HG02588 (cell line): Measurements from ENCODE around the gene ADAMTS17.

Source experiments
- ATAC-seq: cut with Tn5 transposase; IDR thresholded peaks from one replicate; pipeline ENCODE4 v1.9.1; 2021; ENCODE audit warnings: mild to moderate bottlenecking, moderate library complexity; ENCODE audit not compliant: unreplicated experiment

The ADAMTS17 gene

DNA sequence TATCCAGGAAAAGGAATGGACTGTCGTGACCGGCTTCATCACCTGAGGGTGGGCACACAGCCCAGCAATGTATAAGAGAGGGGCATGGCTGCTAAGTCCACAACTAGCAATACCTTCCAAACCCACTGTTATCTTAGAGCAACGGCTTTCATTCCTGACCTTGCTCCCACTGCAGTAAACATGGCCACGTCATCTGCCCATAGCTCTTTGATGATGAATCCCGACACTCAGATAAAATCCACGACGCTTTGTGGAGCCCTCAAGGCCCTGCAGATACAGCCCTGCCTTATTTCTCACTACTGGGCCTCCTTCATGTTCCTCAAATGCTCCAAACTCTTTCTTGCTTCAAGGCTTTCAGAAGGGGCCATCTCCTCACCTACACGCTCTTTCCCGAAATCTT, 114.0 kb downstream of the ADAMTS17 start:
- no peak for ATAC-seq

DNA sequence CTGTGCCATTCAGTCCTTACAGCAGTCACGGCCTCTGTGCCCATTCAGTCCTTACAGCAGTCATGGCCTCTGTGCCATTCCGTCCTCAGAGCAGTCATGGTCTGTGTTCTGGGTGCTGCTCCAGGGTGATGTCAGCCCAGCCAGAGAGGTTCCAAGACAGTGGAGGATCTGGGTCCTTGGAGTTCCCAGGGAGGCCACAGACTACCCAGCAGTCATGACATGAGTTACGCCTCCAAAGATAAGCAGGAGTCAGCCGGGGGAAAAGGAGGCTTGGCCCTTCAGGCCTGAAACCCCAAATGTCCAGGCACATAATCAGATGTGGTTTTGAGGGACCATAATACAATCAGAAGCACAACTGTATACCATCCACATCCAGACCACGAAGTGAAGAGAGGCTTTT, 115.7 kb downstream of the ADAMTS17 start:
- ATAC-seq, result no peak

DNA sequence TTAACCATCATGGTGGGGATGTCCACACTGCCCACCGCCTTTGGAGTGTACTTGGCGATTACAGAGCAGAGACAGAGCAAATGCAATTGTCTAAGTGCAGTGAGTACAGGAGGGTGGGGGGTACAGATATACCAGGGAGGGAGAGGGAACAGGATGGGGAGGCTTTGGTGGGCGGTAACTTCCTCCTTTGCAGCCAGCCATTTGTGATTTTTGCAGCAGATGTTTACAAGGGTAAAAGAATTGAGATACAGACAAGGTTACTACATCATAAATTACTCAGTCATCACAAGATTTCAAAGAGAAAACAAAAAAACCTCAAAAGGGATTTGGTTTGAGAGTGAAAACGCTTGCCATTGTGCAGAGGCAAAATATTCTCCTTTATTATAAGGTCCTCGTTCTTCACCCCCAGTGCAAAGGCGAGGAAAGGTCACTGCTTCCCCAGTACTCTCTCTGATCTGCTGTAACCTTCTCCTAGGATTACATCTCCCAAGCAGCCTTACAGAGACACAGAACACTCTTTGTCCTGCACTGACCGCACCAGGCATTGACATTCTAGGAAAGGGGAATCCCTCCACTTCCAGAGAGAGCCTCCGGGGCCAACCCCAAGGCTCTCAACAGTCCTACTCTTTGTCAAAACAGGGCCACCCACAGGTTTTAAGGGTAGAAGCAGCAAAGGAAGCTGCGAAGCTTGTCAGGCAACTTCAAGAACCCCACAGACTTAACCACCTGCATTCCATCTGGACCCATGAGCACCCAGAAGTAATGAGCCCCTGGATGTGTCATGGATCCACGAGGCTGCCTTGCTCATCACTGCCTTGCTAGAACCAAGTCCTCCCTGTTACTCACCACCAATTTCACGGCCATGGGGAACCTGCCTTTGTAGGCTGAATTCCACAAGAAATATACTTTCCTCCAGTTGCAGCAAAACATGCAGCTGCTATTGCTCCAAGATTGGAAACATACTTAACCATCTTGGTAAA, 117.3 kb downstream of the ADAMTS17 start:
- no peak for ATAC-seq

DNA sequence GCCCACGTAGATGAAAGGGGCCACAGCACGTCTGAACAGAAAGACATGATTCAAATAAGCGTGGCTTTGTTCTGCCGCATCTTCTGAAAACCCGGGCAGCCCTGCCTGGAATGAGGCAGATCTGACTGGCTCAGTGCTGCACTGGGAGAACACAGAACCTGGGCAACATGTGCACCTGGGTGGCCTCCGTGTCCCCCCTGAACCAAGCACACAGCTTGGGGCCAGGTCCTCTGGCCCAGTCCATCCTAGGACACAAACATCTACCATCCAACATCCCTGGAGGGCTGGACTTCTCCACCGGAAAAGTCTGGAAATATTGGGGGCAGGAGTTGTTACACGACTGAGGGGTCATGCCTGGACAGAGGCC, 119.4 kb downstream of the ADAMTS17 start:
- no peak for ATAC-seq

DNA sequence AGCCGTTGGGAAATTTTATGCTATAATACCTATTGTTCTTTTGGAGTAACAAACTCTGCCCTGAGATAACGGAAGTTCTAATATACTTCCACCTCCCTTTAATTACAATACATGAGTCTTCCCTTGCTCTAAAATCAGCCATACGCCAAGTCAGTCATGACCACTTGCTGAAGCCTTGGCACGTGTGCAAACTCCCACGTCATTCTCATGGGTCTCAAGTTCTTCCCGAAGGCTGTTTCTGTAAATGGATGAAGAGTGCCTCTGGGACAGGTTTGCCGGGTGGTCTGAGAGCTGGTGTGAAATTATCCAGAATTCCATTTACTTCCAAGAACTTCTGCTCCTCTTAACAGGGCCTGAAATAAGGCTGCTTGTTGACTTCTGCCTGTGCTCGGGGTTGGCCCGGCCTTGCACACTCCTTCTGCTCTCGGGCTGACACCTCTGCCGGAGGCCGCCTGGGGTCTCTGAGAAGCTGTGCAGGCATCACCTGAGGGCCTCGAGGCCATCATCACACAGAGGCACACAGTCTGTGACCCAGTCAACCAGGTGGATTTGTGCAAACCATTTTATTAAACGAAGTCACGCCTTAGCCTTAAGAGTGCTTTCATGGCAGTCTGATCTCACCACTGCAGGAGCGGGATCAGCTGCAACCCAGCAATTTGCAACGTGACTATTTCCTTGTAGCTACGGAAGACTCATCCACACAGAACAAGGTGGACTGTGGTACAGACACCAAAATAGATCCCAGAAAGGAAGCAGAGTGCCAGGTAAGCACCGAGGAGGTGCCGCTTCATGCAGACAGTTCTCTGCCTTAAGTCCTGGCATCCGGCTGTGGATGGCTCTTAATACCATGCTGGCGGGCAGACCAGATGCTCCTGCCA, 120.1 kb downstream of the ADAMTS17 start:
- no peak for ATAC-seq

DNA sequence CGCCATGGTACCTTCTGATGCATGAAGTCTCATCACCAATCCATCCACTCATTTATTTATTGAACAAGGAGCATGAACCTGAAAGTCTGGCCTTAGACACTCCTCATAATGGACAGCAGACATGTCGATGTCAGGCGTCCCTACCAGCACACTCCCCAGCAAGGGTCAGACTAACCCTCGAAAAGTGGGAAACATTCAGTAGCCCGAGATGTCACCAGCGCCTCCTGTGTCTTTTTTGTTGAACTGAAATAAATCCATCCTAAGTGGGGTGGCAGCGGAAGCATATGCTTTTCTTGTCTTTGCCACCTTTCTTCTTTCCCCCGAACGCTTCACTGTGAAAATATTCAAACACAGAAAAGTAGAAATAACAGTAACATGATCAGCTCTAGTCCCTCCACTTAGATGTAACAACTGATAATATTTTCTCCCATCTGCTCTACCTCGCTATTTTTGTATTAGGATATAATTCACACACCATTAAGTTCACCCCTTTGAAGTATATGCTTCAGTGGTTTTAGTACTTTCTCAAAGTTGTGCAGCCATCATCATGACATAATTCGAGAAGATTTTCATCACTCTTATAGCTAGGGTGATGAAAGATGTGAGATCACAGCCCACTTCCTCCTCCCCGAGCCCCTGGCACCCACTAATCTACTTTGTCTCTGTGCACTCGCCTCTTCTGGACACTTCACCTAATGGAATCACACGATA, 121.6 kb downstream of the ADAMTS17 start:
- no peak for ATAC-seq

DNA sequence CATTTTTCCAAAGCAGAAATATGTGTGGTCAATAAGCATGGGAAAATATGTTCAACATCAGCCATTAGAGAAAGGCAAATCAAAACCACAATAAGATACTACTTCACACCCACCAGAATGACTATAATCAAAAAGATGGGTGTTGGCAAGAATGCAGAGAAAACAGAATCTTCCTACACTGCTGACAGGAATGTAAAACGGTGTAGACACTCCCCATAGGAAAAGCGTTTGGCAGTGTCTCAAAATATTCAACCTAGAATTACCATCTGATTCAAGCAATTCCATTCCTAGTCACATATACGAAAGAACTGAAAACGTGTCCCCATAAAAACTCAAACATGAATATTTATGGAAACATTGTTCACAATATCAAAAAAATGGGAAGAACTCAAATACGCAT, 123.3 kb downstream of the ADAMTS17 start:
- no peak for ATAC-seq

DNA sequence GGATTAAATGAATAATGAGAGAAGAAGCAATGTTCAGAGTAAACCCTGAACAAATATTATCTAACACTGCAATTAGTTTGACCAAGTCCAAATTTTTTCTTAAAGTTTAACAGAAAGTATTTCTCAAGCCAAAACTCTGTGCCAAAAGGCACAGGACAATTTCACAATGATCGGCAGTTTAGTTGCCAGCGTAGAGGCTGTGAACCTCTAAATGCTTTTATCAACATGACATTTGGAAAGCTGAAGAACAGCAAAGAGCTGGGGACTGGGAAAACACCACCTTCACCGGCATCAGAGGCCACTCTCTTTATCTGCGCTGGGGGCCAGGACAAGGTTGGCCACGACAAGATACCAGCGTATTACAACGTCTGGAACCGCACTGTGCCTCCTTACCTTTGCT, 125.6 kb downstream of the ADAMTS17 start:
- ATAC-seq, result no peak

DNA sequence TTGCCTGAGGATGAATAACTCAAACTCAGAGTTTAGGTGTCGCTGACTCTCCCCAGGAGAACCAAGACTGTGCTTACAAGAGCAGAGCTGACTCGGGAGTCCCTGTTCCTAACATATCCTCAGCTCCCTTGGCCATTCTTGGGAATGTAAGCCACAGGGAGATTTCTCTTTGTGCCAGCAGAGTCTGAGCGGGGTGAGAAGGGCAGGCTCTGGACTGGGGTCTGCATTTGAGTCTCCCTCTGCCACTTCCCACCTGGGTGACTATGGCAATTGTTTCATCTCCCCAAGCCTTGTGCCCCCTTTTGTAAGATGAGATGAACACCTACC, 126.0 kb downstream of the ADAMTS17 start:
- ATAC-seq, result no peak

DNA sequence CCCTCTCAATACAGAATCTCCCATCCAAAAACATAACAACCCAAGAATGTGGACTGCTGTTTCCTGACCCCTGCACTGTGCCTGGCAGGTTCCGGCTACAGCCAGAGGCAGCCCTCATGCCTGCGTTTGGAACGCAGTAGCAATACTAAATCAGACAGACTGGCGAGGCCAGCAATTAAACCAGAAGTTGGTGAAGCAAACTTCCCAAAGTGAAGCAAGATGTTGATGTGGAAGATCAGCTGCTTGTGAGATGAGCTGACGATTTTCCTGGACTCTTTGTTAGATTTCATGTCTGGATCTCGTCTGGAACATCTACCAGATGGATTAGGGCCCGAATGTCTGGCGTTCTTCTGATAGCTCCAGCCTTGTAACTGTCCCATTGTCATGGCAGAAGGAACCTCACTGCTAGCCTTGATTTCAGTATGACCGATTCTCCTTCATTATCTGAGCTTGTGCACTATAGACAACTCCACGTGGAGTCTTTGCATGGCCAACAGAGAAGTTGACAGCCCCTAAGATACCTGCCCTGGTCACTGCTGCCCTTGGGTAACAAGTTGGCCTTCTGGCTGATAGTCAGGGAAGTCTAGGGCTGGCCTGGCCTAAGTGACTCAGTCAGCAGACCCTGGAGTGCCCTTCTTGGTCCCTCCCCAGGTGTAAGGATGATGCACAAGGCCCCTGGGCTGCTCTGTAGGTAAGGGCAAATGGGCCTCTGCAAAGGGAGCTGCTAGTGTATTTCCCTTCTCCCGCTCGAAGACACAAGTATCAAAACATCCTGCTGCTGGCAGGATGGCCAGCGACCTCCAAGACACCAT, 126.5 kb downstream of the ADAMTS17 start:
- ATAC-seq, result no peak

DNA sequence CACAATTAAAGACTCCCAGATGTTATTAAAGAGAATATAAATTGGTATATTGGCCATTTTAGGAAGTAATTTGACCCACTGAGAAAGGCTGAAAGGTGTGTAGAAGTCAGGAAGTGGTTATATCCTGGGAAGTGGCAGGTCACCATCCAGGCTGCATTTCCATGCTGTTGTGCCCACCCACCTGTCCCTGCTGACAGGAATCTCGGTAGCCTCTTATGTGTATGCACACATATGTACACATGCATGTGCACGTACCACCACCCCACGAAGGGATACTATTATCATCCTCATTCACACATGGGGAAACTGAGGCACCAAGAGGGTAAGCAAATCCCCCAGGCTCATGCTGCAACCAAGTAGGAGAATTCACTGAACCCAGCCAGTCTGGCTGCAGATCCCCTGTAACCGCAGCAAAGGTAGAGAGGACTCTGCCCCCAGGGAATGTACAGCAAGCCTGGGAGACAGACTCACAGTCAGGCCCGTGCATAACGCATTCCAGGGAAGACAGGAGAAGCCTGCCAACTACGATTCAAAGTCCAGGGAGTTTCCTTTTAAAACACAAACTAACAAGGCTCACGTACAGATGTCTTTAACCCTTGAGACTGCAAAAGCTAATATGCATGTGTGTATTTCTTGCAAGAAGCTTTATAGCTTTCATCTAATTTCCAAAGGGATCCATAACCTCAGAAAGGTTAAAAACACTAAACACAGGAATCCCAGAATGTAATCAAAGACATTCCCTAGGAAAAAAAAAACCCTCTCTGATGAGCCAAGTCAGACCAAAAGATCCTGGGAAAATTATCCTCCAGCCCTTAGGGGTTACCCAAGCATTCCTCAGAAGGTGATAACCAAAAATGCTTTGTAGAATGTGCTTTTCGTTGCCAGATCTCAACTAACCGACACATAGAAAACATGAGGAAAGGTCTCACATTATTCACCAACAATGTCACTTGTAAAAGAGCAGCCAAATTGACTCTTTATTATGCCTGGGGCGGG, 129.6 kb downstream of the ADAMTS17 start:
- ATAC-seq, result no peak

DNA sequence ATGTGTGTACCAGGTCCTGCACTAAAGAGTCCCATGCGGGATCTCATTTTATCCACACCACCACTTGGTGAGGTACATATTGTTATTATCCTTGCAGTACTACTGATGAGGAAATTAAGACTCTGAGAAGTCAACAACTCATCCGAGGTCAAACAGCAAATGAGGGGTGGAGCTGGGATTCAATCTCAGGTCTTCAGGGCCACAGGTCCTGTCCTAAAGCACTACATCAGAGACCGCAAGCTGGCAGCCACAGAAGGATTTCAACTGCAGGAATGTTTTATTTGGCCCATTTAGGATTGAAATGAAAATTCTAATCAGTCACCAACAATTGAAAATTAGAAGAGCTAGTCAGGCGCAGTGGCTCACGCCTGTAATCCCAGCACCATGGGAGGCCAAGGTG, 131.4 kb downstream of the ADAMTS17 start:
- no peak for ATAC-seq

DNA sequence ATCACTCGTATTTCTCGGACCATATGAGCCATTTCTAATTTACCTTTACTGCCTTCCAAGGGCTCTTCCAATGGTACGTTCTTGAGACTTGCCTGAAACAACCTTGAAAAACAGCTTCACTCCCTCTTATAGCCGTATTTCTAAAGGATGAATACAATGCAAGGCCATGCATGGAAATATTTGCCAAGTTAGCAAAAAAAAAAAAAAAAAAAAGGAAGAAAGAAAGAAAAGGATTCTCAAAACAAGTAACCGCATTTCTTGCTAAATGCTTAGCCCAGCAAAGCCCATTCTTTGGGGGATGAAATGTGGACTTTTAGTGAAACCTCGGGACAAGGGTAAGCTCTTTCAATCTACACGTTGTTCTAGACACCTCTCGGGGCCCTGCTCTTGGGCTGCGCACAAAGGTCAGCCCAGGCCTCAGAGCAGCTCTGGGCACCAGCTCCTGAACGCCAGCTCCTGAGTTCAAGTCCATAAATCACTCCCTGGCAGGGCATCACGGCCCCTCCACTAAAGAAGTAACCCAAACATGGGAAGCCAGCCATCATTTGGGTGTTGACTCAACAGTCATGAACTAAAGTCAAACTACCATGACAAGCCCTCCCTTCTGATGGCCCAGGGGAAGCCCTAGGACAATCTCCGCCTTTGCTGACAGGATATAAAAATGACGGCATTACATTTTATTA, 132.7 kb downstream of the ADAMTS17 start:
- ATAC-seq, result no peak

DNA sequence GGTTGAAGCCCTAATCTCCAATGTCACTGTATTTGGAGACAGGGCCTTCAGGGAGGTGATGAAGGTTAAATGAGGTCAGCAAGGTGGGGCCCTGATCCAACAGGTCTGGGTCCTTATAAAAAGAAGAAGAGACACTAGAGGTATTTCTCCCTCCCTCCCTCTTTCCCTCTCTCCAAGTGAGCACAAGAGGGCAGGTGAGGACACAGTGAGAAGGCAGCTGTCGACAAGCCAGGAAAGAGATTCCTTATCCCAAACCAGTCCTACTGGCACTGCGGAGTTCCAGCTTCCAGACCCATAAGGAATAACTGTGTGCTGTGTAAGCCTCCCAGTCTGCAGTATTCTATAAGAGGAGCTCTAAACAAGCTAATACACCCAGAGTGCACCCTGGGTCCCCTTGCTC, 134.7 kb downstream of the ADAMTS17 start:
- ATAC-seq, result no peak

DNA sequence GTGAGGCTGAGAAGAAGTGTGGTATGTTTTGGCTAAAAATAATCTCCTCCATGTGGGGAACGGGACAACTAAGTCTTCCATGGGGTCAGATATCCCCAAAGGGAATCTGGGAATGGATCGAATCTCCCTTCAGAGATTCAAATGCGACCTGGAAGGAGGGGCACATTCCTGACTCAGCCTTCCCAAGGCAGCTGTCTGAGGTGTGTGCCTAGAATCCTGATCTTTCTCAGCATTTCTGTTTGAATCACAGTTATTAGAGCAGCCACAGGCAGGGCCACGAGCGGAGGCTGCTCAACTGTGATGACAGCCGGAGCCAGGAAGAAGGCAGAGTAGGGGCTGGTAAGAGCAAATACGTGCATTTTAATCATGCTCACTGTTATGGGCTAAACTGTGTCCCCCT, 135.1 kb downstream of the ADAMTS17 start:
- ATAC-seq, result no peak

DNA sequence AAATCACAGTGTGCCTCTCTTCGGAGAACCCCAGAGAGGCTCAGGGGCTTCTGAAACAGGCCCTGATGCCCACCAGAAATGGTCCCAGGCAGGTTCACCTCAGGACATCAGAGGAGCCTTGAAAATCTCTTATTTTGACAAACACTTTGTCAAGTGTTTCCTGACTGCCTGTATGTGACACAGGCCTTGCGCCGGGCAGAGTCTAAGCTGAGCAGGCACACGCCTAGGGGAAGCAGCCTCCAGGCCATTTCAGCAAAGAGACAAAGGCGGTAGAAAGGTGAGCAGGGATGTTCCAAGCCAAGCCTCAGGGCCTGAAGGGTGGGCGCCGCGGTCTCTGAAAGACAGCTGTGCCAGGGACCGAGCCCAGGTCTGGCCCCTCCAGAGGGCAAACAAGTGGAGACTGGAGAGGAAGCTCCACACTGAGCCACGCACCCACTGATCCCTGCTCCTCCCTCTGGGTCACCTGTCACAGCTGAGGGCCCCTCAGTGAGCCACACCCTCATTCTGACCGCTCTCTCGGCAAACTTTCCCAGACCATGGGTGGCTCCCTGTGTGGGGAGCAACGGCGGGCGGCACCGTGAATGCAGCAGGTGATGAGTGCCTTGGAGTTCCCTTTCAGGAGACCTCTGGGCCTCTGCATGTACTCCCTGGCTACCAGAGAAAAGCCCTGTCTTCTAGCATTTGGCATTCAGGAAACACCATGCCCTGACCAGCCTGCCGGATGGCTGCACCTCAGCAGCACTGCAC, 136.1 kb downstream of the ADAMTS17 start:
- ATAC-seq, result no peak

DNA sequence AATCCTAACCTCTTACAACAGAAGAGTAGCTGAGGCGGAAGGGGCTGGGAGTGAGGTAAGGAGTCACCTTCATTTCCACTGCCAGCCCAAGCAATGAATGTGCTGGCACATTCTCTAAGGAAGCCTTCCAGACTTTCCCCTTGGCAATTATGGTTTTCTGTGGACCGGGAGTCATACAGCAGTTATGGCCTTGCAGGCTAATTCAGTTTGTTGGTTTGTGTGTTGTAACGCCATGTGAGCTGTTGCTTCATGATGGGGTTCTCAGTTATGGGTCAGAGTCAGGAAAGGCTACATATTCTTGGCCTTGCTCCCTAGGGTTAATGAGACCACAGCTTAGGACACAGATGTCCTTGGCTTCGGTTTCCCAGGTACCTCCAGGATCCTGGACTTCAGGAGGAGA, 137.0 kb downstream of the ADAMTS17 start:
- ATAC-seq, result no peak

DNA sequence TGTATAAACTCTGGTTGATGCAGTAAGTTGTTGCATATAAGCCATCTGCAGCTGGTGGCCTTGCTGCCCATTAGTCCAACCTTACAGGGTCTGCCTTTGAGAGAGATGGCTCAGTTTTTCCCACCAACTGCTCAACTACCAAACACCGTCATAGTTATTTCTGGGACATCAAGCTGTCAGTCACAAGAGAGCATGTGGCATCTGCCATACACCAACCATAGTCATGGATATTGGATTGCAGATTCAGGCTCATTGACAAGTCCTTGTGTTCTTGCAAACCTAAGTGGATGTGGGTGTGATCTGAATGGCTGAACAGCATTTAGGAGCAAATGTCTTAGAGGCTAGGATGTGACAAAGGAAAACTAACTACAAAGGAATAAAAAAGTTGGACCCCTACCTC, 137.6 kb downstream of the ADAMTS17 start:
- no peak for ATAC-seq
